Panc1 (cell line): ENCODE measurements around the gene FAM9A. TPM values are rescaled to one million over a fixed set of nuclear protein-coding genes. Genes with fewer than 3 reads are reported as not detected.

Experiments used
- ATAC-seq: fragments of 200-7000 bp; cut with Tn5 transposase; 2 replicates; pipeline ENCODE4 v1.9.1; 2020; ENCODE audit warnings: mild to moderate bottlenecking, moderate library complexity
- BruUV-seq: library from RNA; stranded (reverse); fragments of 400-500 nt; replicated peaks from 2 replicates; lab custom pipeline; 2021; lab: Mats Ljungman, UMichigan
- CTCF ChIA-PET: fragments of 300-600 bp; sonication (Branson Sonifier 250); formaldehyde crosslinking; loops from one replicate; lab custom pipeline; 2022; ENCODE audit warnings: antibody characterized with exemption; lab: Charles Lee
- POLR2A ChIA-PET: fragments of 300-600 bp; sonication (Branson Sonifier 250); formaldehyde crosslinking; loops from one replicate; lab custom pipeline; 2022; ENCODE audit warnings: antibody characterized with exemption; lab: Charles Lee
- DNase-seq: peaks from one replicate; pipeline ENCODE4 v3.0.0-alpha.2; 2010; ENCODE audit warnings: low read depth, low spot score
- H3K27ac ChIP-seq: 2 replicates; pipeline ENCODE4 v1.5.1; 2011; ENCODE audit warnings: mild to moderate bottlenecking, low read length, inconsistent platforms
- H3K27me3 ChIP-seq: fragments of 200-500 bp; sonication (Bioruptor generic); 2 replicates; pipeline ENCODE4 v1.6.0; 2014; ENCODE audit warnings: low read length, inconsistent platforms; ENCODE audit not compliant: control insufficient read depth, insufficient read depth
- H3K36me3 ChIP-seq: fragments of 200-500 bp; sonication (Bioruptor generic); 2 replicates; pipeline ENCODE4 v1.5.1; 2014; ENCODE audit warnings: inconsistent platforms, mild to moderate bottlenecking, low read length, moderate library complexity; ENCODE audit not compliant: control insufficient read depth, insufficient read depth
- H3K4me1 ChIP-seq: 2 replicates; pipeline ENCODE4 v1.5.1; 2011; ENCODE audit warnings: inconsistent platforms, mild to moderate bottlenecking, low read length, moderate library complexity; ENCODE audit not compliant: control insufficient read depth, insufficient read depth
- H3K4me3 ChIP-seq, 2 experiments: 2 replicates each; pipeline ENCODE4 v1.5.1; 2011 to 2012; ENCODE audit warnings: low read depth in 2 of 2, low read length in 2 of 2, mild to moderate bottlenecking in 2 of 2, inconsistent platforms in 1 of 2, moderate library complexity in 1 of 2
- H3K9me3 ChIP-seq: fragments of 200-500 bp; sonication (Bioruptor generic); 2 replicates; pipeline ENCODE4 v1.5.1; 2014; ENCODE audit warnings: low read depth, mild to moderate bottlenecking, inconsistent platforms, low read length, moderate library complexity; ENCODE audit not compliant: control insufficient read depth, insufficient read depth
- POLR2AphosphoS5 ChIP-seq: IDR thresholded peaks from 2 replicates; pipeline ENCODE4 v1.6.1; 2012; ENCODE audit warnings: mild to moderate bottlenecking, low read depth, low read length, moderate library complexity
- SIN3A ChIP-seq: IDR thresholded peaks from 2 replicates; pipeline ENCODE4 v1.6.1; 2012; ENCODE audit warnings: low read depth, mild to moderate bottlenecking, low read length, moderate library complexity, borderline replicate concordance; ENCODE audit not compliant: insufficient read depth
- TCF7L2 ChIP-seq: IDR thresholded peaks from 2 replicates; pipeline ENCODE4 v1.6.1; 2011; ENCODE audit warnings: mild to moderate bottlenecking, low read depth, low read length, inconsistent platforms
- in situ Hi-C: cut with HindIII; loops from 2 replicates; pipeline ENCODE4 v1.10.0; 2016; ENCODE audit warnings: low sequenced_read_pairs, low pct_unique_long_range_greater_than_20kb
- intact Hi-C: fragments of 100-400 bp; cut with micrococcal nuclease; formaldehyde crosslinking; loops from one replicate; pipeline ENCODE4 v1.10.0; 2022; ENCODE audit not compliant: unreplicated experiment
- total RNA-seq: library from RNA; stranded (reverse); gene quantifications from one replicate; pipeline ENCODE4 v1.2.1, GENCODE V29; 2021; ENCODE audit not compliant: unreplicated experiment
- TF ChIP-seq, protein P1 (sequence below), 2 experiments: IDR thresholded peaks; 2 replicates each; pipeline ENCODE4 v1.6.1; 2011 to 2012; ENCODE audit warnings: low read depth in 2 of 2, control low read depth in 1 of 2, low read length in 1 of 2, mild to moderate bottlenecking in 1 of 2, moderate library complexity in 1 of 2; ENCODE audit not compliant: insufficient read depth in 1 of 2
- TF ChIP-seq, protein P2 (sequence below): fragments of 450-650 bp; IDR thresholded peaks from 2 replicates; pipeline ENCODE4 v1.5.1; 2017; ENCODE audit warnings: mild to moderate bottlenecking

FAM9A gene
- total RNA-seq, 1 experiment from 2014 or later = not detected

DNA sequence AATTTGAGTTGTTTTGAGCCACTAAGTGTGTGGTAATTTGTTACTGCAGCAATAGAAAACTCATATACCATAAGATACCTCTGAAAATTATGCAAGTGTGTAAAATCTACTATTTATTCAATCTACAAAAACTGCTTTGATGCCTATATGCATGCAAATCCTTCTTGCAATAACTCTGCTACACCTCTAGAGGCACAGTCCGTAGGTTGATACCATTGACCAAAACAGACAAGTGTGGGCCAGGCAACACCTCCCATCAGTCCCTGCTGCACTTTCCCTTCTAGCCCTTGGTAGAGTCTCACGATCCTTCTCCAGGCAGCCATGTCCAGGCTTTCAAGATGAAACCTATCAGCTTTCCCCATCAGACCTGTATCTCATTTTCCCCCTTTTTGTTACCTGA lies 48.8 kb upstream of the FAM9A start:
- CTCF ChIA-PET = no interaction called here
- no peak for DNase-seq
- intact Hi-C loops = no loop called here

DNA sequence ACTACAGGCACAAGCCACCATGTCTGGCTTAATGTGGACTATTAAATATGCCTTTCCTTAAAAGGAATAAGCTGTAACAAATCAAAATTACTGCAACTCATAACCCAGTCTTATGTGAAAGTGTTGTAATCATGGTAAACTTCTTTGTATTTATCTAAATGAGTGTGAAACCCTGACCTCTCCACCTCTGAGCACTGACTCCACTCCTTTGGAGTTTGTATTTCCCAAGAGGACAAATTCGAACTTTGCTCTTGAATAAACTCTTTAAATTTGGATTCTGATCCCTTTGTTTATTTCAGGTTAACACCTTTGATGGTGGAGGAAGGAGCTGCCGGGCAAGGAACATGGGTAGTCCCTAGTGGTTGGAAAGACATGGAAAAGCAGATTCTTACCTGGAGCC lies 48.3 kb upstream of the FAM9A start:
- no TSS peak for BruUV-seq
- intact Hi-C loops = no loop called here

More for the DNA sequence above, 48.8 kb upstream of the FAM9A start:
- Histone ChIP-seq H3K27ac (no peak overlapping the region), H3K9me3 (no peaks in the 10 kb centered on the region), H3K36me3 (no peaks in the 10 kb centered on the region), H3K4me1 (no peaks in the 10 kb centered on the region), H3K4me3 (no peak overlapping the region), H3K27me3 (no peaks in the 10 kb centered on the region; the same call in 1 of the 2 replicates)
- POLR2A ChIA-PET = no interaction called here
- BruUV-seq = no TSS peak
- no peak for ATAC-seq
- TF ChIP-seq, protein P1, sequence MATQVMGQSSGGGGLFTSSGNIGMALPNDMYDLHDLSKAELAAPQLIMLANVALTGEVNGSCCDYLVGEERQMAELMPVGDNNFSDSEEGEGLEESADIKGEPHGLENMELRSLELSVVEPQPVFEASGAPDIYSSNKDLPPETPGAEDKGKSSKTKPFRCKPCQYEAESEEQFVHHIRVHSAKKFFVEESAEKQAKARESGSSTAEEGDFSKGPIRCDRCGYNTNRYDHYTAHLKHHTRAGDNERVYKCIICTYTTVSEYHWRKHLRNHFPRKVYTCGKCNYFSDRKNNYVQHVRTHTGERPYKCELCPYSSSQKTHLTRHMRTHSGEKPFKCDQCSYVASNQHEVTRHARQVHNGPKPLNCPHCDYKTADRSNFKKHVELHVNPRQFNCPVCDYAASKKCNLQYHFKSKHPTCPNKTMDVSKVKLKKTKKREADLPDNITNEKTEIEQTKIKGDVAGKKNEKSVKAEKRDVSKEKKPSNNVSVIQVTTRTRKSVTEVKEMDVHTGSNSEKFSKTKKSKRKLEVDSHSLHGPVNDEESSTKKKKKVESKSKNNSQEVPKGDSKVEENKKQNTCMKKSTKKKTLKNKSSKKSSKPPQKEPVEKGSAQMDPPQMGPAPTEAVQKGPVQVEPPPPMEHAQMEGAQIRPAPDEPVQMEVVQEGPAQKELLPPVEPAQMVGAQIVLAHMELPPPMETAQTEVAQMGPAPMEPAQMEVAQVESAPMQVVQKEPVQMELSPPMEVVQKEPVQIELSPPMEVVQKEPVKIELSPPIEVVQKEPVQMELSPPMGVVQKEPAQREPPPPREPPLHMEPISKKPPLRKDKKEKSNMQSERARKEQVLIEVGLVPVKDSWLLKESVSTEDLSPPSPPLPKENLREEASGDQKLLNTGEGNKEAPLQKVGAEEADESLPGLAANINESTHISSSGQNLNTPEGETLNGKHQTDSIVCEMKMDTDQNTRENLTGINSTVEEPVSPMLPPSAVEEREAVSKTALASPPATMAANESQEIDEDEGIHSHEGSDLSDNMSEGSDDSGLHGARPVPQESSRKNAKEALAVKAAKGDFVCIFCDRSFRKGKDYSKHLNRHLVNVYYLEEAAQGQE (IDR thresholded peaks at IDR 0.05; ENCODE audit: insufficient read depth in 1 of 2, low read depth in 2 of 2, low read length in 1 of 2) = no peak
- TF ChIP-seq, protein P2, sequence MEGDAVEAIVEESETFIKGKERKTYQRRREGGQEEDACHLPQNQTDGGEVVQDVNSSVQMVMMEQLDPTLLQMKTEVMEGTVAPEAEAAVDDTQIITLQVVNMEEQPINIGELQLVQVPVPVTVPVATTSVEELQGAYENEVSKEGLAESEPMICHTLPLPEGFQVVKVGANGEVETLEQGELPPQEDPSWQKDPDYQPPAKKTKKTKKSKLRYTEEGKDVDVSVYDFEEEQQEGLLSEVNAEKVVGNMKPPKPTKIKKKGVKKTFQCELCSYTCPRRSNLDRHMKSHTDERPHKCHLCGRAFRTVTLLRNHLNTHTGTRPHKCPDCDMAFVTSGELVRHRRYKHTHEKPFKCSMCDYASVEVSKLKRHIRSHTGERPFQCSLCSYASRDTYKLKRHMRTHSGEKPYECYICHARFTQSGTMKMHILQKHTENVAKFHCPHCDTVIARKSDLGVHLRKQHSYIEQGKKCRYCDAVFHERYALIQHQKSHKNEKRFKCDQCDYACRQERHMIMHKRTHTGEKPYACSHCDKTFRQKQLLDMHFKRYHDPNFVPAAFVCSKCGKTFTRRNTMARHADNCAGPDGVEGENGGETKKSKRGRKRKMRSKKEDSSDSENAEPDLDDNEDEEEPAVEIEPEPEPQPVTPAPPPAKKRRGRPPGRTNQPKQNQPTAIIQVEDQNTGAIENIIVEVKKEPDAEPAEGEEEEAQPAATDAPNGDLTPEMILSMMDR = peak; percentile 11; the same call in 1 of the 2 replicates
- in situ Hi-C loops = no loop called here

More for the DNA sequence above, 48.3 kb upstream of the FAM9A start:
- in situ Hi-C loops = no loop called here
- Histone ChIP-seq H3K4me3 (no peak overlapping the region), H3K4me1 (no peaks in the 10 kb centered on the region), H3K27ac (no peak overlapping the region), H3K9me3 (no peaks in the 10 kb centered on the region), H3K27me3 (no peaks in the 10 kb centered on the region; the same call in 1 of the 2 replicates), H3K36me3 (no peaks in the 10 kb centered on the region)
- ChIA-PET POLR2A (no interaction called here), CTCF (no interaction called here)
- ATAC-seq = no peak
- no peak for DNase-seq
- TF ChIP-seq POLR2AphosphoS5 = no peak
- TF ChIP-seq TCF7L2 = no peak
- TF ChIP-seq, protein P2 = no peak
- no peak for TF ChIP-seq SIN3A
- TF ChIP-seq, protein P1 (IDR thresholded peaks at IDR 0.05; ENCODE audit: insufficient read depth in 1 of 2, low read depth in 2 of 2, low read length in 1 of 2) = no peak
